Lower leg skin (tissue), 4 donors: ENCODE results near the gene FBRSL1. TPM values are rescaled to one million over a fixed set of nuclear protein-coding genes. Genes with fewer than 3 reads are reported as not detected.
"Not testable (repeated sequence)": the region's sequence is repeated elsewhere in the genome, so short reads cannot be mapped to it uniquely, and the experiment has no call there.

Experiments
- DNase-seq, 2 donors: peaks; one replicate each; pipeline ENCODE4 v3.0.0-alpha.2; 2019; ENCODE audit warnings: low spot score in 2 of 2
- H3K4me3 ChIP-seq: fragments of 200-600 bp; sonication (generic); 2 replicates; pipeline ENCODE4 v1.5.1; 2017; ENCODE audit warnings: mild to moderate bottlenecking, low read depth; ENCODE audit not compliant: poor library complexity, severe bottlenecking
- POLR2A ChIP-seq, 2 donors: fragments of 450-650 bp; IDR thresholded peaks; one replicate each; pipeline ENCODE4 v1.6.1; 2016 to 2017; ENCODE audit warnings: antibody characterized with exemption in 2 of 2, mild to moderate bottlenecking in 1 of 2, moderate library complexity in 1 of 2
- WGBS, 2 donors: methylation state at CpG; one replicate each; pipeline ENCODE4 v1.1.5; 2018; 5-methylcytosine and 5-hydroxymethylcytosine counted together
- intact Hi-C: fragments of 100-400 bp; cut with DNase I; formaldehyde crosslinking; loops from one replicate; pipeline ENCODE4 v1.15.0; 2023; ENCODE audit warnings: low total_unique reads
- total RNA-seq, 4 donors: library from RNA; depleted of rRNA; stranded (reverse); fragments of >200 nt; gene quantifications; one replicate each; pipeline ENCODE4 v1.1.0, GENCODE V29; 2016
- TF ChIP-seq, protein P1 (sequence below), 3 donors: fragments of 450-650 bp; IDR thresholded peaks; one replicate each; pipeline ENCODE4 v1.5.1; 2016; ENCODE audit warnings: antibody characterized with exemption in 3 of 3, mild to moderate bottlenecking in 3 of 3, moderate library complexity in 2 of 3

FBRSL1 gene
- 100 to 1,000 TPM in 1 of 4 donors, 10 to 100 TPM in 3; 15.5 to 250 (median 19.6) TPM for total RNA-seq

DNA sequence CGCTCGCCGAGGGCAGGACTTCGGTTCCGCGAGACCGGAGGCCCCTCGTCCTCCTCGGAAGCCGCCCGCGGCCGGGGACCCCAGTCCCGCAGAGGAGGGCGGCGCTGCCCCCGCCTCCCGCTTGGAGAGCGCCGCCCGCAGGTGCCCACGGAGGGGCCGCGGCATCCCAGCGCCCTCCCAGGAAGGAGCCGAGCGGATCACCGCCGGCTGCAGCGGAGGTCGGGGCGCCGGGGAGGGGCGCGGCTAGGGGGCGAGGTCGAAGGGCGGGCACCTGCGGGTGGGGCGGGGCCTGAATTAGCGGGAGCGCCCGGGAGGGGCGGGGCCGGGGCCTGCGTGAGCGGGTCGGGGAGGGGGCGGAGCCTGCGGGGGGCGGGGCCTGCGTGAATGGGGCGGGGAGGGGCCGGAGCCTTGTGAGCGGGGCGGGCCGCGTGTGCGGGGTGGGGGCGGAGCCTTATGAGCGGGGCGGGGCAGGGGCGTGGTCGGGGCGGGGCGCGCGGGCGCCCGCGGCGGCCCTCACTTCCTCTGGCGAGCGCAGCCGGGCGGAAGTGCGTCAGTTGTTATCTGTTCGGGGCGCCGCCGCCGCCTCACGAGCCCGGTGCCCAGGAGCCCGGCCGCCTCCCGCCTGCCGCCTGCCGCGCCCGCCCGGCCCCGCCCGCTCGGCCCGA, at the start of gene FBRSL1:
FBRSL1 (plus strand) TSS at position 550 of the 665 bp plus-strand sequence.
- peak within 1 kb of the TSS; percentile 44 for H3K4me3 ChIP-seq
- 5% methylated on average over 4 of the region's 96 CpGs; no CpG with 5 or more reads in 1 of the 2 donors for whole genome bisulfite sequencing, 2 donors
- TF ChIP-seq, protein P1, sequence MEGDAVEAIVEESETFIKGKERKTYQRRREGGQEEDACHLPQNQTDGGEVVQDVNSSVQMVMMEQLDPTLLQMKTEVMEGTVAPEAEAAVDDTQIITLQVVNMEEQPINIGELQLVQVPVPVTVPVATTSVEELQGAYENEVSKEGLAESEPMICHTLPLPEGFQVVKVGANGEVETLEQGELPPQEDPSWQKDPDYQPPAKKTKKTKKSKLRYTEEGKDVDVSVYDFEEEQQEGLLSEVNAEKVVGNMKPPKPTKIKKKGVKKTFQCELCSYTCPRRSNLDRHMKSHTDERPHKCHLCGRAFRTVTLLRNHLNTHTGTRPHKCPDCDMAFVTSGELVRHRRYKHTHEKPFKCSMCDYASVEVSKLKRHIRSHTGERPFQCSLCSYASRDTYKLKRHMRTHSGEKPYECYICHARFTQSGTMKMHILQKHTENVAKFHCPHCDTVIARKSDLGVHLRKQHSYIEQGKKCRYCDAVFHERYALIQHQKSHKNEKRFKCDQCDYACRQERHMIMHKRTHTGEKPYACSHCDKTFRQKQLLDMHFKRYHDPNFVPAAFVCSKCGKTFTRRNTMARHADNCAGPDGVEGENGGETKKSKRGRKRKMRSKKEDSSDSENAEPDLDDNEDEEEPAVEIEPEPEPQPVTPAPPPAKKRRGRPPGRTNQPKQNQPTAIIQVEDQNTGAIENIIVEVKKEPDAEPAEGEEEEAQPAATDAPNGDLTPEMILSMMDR (IDR thresholded peaks at IDR 0.05): no peak
- TF ChIP-seq POLR2A (IDR thresholded peaks at IDR 0.05): peak in 1 of 2 donors; percentile 12
- intact Hi-C loops: no loop called here
- DNase-seq: peak; percentile 80 to 97

DNA sequence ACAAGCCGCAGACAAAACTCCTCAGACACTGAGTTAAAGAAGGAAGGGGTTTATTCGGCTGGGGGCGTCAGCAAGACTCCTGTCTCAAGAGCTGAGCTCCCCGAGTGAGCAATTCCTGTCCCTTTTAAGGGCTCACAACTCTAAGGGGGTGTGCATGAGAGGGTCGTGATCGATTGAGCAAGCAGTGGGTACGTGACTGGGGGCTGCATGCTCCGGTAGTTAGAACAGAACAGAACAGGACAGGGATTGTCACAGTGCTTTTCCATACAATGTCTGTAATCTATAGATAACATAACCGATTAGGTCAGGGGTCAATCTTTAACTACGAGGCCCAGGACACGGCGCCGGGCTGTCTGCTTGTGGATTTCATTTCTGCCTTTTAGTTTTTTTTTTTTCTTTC, 49.5 kb upstream of the FBRSL1 start:
- DNase-seq, intact Hi-C loops, H3K4me3 ChIP-seq: not testable (repeated sequence)
- 88% methylated on average over 13 of the region's 13 CpGs for WGBS, 2 donors

DNA sequence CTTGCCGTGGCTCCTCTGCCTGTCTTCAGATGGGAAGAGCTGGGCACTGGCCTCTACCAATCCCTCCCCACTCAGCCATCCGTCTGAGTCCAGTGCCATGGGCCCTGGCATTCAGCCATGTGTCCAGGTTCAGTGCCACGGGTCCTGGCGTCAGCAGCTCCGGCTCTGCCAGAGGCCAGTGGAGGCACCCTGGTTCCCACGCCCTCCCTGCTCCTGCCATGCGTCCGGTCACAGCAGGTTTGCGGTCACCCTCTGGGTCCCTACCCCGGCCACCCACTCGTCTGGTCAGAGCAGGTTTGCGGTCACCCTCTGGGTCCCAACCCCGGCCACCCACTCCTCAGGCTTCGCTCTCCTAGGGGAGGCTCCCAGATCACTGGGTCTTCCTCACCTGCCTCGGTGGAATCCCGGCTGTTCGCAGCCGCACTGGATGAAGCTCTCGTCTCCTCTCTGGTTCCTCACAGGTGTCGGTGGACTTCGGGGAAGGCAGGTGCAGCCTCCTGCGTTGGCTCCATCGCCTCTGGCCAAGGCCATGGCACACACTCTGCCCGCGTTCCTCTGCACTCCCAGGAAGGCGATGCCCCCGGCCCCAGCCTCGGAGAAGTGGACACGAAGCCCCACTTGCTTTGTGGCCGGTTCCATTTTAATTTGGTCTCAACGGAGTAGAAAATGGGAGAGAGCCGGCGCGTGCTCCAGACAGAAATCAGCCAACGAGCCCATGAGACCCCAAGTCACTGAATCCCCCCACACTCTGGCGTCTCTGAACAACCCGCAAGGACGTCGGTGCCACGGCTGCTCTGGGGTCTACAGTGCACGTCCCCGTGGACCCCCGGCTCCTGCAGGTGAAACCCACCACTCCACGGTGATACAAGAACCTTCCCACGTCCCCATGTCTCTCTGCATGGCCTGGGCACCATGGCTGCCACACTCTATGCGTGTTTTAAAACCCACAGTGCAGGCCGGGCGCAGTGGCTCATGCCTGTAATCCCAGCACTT, 47.8 kb upstream of the FBRSL1 start:
- no peak for TF ChIP-seq POLR2A (IDR thresholded peaks at IDR 0.05)
- DNase-seq: no peak
- no peak overlapping the region for H3K4me3 ChIP-seq
- WGBS, 2 donors: 90 to 91% methylated on average over 40 to 48 of the region's 48 CpGs
- intact Hi-C loops: no loop called here

- 91 to 93% methylated on average over 25 of the region's 25 CpGs for WGBS, 2 donors
- no peak for TF ChIP-seq POLR2A (IDR thresholded peaks at IDR 0.05)
- TF ChIP-seq, protein P1 (IDR thresholded peaks at IDR 0.05): no peak
- H3K4me3 ChIP-seq: no peak overlapping the region
- DNase-seq: no peak
- intact Hi-C loops: no loop called here
These were observed 46.9 kb upstream of the FBRSL1 start for GRCh38 chr12:132443091-132443490.

- TF ChIP-seq, protein P1 (IDR thresholded peaks at IDR 0.05): no peak
- TF ChIP-seq POLR2A (IDR thresholded peaks at IDR 0.05): no peak
- intact Hi-C loops: no loop called here
- DNase-seq: no peak
- 78 to 79% methylated on average over 17 to 18 of the region's 18 CpGs for WGBS, 2 donors
- no peak overlapping the region for H3K4me3 ChIP-seq
These were observed 45.7 kb upstream of the FBRSL1 start for GRCh38 chr12:132444283-132444682.

DNA sequence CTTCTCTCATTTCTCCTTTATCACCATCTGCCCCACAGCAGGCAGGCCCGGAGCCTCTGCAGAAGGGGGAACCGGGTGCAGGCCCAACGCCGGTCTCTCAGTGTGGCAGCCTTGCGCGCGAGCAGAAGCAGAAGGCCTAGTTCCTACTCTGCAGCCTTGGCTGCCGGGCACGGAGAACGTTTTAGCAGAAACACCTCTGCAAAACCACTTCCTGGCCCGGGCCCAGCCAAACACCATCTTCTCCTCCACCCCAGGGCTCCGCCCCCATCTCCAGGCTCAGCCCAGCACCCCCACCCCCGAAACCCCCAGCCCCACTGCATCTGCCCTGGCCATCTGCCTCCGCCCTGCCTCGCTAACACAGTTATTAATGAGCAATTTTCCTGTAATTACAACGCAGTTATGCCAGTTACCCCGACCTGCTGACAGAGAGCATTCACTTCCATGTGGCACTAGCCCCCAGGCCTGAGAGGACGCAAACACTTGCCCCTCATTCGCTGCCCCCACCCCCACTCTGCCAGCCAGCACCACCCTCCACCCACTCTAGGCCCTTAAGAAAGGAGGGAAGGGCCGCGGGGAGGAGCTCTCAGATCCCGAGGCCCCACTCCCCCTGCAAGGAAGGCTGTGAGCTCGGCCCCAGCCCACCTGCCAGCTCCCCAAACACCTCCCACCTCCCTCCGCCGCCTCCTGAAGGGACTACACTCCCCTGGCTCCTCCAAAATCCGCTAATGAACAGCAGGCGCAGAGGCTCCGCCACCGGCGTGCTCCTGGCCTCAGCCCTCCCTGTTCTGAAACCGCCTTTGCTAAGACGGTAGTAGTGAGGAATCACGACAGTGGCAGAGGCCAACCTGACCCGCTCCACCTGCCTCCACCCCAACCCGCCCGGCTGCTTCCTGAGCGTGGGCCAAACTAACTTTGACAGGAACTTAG, 44.7 kb upstream of the FBRSL1 start:
- no peak overlapping the region for H3K4me3 ChIP-seq
- no peak for TF ChIP-seq POLR2A (IDR thresholded peaks at IDR 0.05)
- intact Hi-C loops: no loop called here
- whole genome bisulfite sequencing, 2 donors: 35 to 40% methylated on average over 34 to 37 of the region's 37 CpGs
- DNase-seq: no peak
